GM19372 (cell line): Measurements from ENCODE around the gene OR2T35.

ENCODE experiments used
- ATAC-seq: cut with Tn5 transposase; IDR thresholded peaks from one replicate; pipeline ENCODE4 v1.9.1; 2021; ENCODE audit warnings: mild to moderate bottlenecking, low read depth, moderate library complexity; ENCODE audit not compliant: unreplicated experiment

OR2T35 gene

DNA sequence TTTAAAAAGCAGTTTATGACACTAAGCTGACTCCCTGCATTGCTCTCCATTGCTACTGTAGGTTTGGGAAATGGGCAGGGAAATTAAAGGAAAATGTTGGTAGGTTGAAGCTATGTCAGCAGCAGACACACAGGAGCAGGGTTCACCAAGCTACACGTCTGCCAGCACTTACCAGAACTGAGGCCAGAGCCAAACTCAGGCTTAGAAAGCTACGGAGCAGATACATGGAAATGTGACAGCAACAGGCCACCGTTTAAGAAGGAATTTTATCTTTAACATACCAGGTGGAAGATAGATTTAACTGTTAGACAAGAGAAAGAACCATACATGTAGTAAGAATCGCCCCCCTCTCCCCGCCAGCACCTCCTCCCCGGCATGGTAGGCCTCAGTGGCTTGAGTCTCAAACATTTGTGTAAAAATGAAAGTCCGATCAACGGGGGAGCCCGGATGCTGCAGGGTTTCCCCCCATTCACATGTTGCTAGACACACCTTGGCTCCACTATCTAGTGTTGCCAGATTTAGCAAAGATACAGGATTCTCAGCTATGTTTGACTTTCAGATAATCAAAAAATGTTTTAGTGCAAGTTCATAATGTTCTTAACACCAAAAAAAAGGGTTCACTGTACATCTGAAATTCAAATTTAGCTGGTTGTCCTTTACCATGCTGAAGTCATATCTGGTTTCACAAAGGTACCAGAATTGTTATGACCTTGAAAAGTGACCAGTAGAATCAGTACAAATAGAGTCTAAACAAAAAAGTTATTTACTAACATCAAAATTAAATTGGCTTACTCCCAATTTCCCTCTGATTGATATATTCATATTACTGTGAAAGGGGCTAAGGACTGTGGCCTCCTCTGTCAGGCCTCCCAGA, 16.9 kb downstream of the OR2T35 start:
- ATAC-seq = peak; percentile 98

GRCh38 chr1:248625971-248626370, 19.1 kb downstream of the OR2T35 start:
- ATAC-seq = no peak

DNA sequence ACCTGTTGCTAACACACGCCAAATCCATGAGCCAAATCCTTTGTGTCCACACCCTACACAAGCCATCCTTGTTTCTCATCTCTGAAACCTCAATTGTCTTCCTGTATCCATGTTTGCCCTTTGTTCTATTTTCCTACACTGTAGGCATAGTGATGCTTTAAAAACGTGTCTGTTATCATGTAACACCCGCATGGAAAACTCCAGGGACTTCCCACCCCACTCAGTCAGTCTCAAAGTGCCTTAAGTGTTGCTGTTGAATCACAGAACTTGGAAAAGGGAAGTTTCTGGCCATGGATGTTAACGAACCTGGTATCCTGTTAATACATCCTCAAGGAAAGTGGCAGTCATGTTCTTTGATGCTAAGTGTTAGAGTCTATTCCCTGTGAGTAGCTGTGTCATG, 19.9 kb downstream of the OR2T35 start:
- no peak for ATAC-seq

DNA sequence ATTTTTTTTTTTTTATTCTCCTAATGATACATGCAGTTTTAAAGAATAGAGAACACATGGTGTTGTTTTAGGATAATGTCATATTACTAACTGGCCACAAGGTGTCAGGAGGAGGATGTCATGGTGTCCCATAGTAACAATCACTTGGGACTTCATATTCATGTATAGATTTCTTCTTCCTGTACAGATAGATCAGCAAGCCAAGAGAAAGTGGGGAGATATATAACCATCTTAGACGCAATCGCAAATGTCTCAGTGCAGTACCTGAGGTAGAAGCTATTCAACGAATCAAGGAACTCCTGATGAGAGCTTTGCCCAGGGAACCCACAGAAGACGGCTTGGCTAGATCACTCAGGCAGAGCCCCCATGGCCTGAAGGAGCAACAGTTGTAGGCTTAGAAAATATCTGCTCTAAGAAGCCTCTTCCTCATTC, 22.5 kb downstream of the OR2T35 start:
- peak; percentile 89 for ATAC-seq

- no peak for ATAC-seq
These were observed 23.3 kb downstream of the OR2T35 start for GRCh38 chr1:248621770-248622169.

- ATAC-seq = no peak
These were observed 26.2 kb downstream of the OR2T35 start for GRCh38 chr1:248618878-248619277.

DNA sequence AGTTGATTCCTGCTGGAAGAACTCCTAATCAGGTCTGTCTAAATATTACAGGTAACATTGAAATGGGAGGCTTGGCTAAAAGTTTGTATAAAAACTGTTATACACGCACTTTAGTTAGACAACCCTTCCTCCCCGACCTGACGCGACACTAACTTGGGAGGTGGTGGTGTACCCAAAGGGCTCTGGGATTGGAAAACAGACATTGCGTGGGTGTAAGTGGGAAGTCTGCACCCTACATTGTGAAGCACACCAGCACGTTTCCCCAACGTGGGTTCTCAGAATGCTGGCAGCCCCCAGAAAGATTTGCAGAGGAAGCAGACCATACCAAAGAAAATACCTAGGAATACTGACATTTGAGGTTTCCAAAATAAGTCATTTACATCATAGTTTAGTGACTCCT, 27.0 kb downstream of the OR2T35 start:
- ATAC-seq = no peak

DNA sequence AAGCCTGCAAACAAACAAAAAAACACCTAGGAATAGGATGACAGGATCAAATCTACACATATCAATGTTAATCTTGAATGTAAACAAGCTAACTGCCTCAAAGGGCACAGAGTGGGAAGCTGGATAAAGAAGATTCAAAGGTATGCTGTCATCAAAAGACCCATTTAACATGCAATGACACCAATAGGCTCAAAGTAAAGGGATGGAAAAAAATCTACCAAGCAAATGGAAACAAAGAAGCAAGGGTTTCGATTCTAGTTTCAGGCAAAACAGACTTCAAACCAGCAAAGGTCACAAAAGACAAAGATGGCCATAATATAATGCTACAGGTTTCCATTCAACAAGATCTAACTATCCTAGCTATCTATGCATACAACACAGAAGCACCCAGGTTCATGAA, 31.3 kb downstream of the OR2T35 start:
- ATAC-seq = peak; percentile 70

GRCh38 chr1:248611883-248612414, 33.1 kb downstream of the OR2T35 start:
- no peak for ATAC-seq

DNA sequence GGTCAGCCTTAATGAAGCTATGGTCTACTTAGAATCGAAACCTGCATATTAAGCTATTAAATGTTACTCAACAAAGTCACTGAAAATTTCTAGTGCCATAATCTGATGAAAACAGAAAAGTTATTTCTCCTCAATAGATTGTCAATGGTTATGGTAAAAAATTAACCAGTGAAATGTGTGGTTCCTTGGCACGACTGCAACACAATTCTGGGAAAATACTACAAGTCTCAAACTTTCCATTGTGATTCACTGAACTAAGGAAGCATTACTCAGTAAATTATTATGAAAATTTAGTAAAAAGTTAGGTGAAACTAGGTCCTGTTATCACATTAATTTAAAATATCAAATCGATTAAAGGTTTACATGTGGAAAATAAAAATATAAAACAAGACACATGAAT, 34.8 kb downstream of the OR2T35 start:
- no peak for ATAC-seq

- no peak for ATAC-seq
These were observed 45.7 kb downstream of the OR2T35 start for GRCh38 chr1:248599396-248599795.

- ATAC-seq = no peak
These were observed 47.5 kb downstream of the OR2T35 start, which contains the start of gene OR2T10 for GRCh38 chr1:248597589-248597988. Gene OR2T10 (minus strand): TSS chr1:248597700. CDS start chr1:248593768, 3,932 bp downstream.

GRCh38 chr1:248596615-248597014, 48.5 kb downstream of the OR2T35 start:
- no peak for ATAC-seq

- ATAC-seq = no peak
These were observed 51.9 kb downstream of the OR2T35 start for GRCh38 chr1:248593226-248593625.

GRCh38 chr1:248592655-248593054, 52.4 kb downstream of the OR2T35 start:
- no peak for ATAC-seq

- no peak for ATAC-seq
These were observed 55.0 kb downstream of the OR2T35 start for GRCh38 chr1:248590055-248590454.

DNA sequence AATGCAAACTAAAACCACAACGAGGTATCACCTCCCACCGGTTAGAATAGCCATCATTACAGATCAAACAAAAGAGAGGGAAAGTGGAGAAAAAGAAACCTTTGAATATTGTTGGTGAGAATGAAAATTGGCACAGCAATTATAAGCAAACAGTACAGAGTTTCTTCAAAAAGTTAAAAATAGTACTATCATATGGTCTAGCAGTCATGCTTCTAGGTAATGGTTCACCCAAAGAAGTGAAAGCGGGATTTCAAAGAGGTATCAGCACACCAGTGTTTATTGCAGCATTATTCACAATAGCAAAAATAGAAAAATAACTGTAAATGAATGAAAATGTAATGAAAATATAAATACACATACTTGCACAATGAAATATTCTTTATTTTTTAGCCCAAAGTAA, 55.7 kb downstream of the OR2T35 start:
- no peak for ATAC-seq
